GM21528 (cell line): Measurements from ENCODE around the gene TPP2.

Source experiments
- ATAC-seq: cut with Tn5 transposase; IDR thresholded peaks from one replicate; pipeline ENCODE4 v1.9.1; 2021; ENCODE audit warnings: mild to moderate bottlenecking, moderate library complexity; ENCODE audit not compliant: unreplicated experiment, low FRiP score

Gene TPP2

GRCh38 chr13:102688306-102688973, 91.7 kb downstream of the TPP2 start:
- no peak for ATAC-seq

GRCh38 chr13:102690883-102691282, 94.1 kb downstream of the TPP2 start:
- no peak for ATAC-seq

- ATAC-seq = no peak
Observed at GRCh38 chr13:102692491-102692826, 95.7 kb downstream of the TPP2 start.

- no peak for ATAC-seq
Observed at GRCh38 chr13:102693250-102693649, 96.5 kb downstream of the TPP2 start.

- no peak for ATAC-seq
Observed at GRCh38 chr13:102693776-102694175, 97.0 kb downstream of the TPP2 start.

GRCh38 chr13:102694937-102695336, 98.2 kb downstream of the TPP2 start, which contains the start of gene METTL21C:
Gene METTL21C (minus strand): TSS chr13:102695044. CDS start chr13:102694498, 546 bp downstream.
- ATAC-seq = no peak

GRCh38 chr13:102696465-102696864, 99.7 kb downstream of the TPP2 start:
- ATAC-seq = no peak

GRCh38 chr13:102697264-102697663, 100.5 kb downstream of the TPP2 start:
- no peak for ATAC-seq

GRCh38 chr13:102697929-102698648, 101.3 kb downstream of the TPP2 start:
- ATAC-seq = no peak

GRCh38 chr13:102698649-102698980, 101.8 kb downstream of the TPP2 start:
- no peak for ATAC-seq

- ATAC-seq = no peak
Observed at GRCh38 chr13:102699504-102699903, 102.7 kb downstream of the TPP2 start.

- no peak for ATAC-seq
Observed at GRCh38 chr13:102700088-102701031, 103.6 kb downstream of the TPP2 start.

GRCh38 chr13:102701331-102701730, 104.5 kb downstream of the TPP2 start:
- ATAC-seq = no peak

- no peak for ATAC-seq
Observed at GRCh38 chr13:102702965-102703725, 106.4 kb downstream of the TPP2 start.

- no peak for ATAC-seq
Observed at GRCh38 chr13:102703726-102704035, 106.9 kb downstream of the TPP2 start.

GRCh38 chr13:102704238-102705058, 107.7 kb downstream of the TPP2 start:
- no peak for ATAC-seq

- no peak for ATAC-seq
Observed at GRCh38 chr13:102707467-102707866, 110.7 kb downstream of the TPP2 start.

- ATAC-seq = no peak
Observed at GRCh38 chr13:102708211-102708610, 111.4 kb downstream of the TPP2 start.

- no peak for ATAC-seq
Observed at GRCh38 chr13:102708991-102709390, 112.2 kb downstream of the TPP2 start.

GRCh38 chr13:102709536-102709935, 112.8 kb downstream of the TPP2 start:
- ATAC-seq = no peak
